NCI-H2029 (cell line): ENCODE results near the gene GPX8.

Experiments
- DNase-seq: peaks from one replicate; lab custom pipeline; 2025; lab: John Stamatoyannopoulos, UW

The GPX8 gene, protein sequence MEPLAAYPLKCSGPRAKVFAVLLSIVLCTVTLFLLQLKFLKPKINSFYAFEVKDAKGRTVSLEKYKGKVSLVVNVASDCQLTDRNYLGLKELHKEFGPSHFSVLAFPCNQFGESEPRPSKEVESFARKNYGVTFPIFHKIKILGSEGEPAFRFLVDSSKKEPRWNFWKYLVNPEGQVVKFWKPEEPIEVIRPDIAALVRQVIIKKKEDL

DNA sequence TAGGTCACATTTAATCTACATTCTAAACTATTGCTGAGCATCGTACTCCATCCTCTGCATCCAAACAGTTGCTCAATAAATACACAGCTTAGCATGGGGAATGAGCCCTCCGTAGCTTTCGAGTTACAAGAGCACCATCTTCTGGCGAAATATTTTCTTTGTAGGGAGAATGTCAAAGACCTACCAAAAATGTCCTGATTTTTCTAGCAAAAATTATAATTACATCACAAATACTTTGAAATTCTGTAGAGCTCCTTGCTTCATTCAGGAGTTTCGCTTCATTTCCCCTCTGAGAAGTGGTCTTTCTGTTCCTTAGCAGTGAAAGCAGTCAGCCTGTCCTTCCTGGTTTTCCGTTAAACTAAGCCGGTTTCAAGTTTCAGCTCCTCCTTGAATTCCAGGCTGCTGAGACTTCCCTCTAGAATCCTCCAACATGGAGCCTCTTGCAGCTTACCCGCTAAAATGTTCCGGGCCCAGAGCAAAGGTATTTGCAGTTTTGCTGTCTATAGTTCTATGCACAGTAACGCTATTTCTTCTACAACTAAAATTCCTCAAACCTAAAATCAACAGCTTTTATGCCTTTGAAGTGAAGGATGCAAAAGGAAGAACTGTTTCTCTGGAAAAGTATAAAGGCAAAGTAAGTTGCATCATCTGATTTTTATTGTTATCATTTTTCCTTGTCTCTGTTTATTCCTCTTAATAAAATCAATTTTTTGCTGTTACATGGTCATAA lies at the start of gene GPX8:
GPX8 (plus strand) TSS at position 409 of the 730 bp plus-strand sequence; CDS start at position 431, 22 bp downstream.
- peak; percentile 43 for DNase-seq

DNA sequence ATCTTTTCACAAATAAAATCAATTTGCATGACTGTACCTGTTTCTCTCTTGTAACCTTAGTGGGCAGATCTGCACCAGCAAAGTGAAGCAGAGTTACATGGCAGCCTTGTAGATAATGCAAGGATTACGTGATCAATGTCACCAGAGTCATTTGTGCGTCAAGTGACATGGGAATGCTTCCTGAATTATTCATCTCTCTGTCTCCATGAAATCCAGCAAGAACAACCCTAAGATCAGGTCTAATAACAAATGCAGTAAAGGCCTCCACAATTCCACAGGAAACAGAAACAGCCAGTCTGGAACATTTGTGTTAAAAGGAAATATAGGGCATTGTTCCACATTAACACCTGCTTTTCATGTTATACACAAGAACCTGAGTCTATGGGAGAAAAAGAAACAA lies 49.8 kb upstream of the GPX8 start:
- no peak for DNase-seq

DNA sequence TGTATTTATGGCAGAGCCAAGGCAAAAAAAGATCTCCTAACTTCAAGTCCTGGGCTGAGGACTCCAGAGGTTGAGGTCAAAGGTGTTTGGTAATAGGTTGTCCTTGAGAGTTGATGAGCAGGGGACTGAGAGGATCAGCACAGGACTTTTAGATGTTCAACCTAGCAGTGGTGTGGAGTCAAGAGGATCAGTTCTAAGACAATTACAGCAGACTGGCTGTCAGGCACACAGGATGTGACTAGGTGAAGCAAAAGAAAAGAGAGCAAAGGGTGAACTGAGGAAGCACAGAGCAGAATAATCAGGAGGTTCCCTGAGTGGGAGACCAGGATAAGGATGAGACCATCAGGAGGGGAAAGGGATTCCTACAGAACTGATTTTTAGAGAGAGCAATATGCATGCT lies 46.6 kb upstream of the GPX8 start:
- no peak for DNase-seq

DNA sequence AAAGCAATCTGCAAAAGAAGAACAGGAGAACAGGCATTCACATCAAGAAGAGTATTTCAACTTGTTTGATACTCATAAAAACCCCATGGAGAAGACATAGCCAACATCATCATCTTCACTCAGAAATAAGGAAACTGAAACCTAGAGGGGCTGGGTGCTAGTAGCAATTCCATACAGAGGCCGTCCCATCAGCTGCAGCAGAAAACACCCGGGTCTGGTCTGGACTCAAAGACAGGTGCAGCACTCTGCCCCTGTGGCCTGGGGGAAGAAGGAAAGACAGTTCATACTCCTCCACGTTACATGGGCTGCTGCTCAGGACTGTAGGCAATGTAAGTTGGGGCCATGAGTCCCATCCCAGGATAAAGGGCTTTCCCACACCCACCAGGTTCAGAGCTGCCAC lies 45.9 kb upstream of the GPX8 start:
- no peak for DNase-seq

DNA sequence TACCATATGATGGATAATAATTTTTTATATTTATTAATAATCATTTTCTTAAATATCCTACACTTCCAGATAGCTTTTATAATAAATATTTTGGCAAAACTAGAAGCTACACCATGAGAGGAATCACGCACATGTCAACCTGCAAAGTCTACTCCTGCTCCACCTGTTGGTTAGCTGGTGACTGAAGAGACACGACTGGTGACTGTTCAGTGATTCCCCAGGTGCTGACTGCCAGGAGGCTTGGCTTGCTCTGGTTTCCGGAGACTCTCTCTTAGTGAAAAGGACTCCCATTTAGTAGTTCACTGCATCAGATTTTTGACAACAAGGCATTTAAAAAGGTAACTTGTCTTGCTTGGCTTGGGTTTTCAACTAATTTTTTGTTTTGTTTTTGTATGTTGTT lies 36.6 kb upstream of the GPX8 start:
- DNase-seq = no peak

DNA sequence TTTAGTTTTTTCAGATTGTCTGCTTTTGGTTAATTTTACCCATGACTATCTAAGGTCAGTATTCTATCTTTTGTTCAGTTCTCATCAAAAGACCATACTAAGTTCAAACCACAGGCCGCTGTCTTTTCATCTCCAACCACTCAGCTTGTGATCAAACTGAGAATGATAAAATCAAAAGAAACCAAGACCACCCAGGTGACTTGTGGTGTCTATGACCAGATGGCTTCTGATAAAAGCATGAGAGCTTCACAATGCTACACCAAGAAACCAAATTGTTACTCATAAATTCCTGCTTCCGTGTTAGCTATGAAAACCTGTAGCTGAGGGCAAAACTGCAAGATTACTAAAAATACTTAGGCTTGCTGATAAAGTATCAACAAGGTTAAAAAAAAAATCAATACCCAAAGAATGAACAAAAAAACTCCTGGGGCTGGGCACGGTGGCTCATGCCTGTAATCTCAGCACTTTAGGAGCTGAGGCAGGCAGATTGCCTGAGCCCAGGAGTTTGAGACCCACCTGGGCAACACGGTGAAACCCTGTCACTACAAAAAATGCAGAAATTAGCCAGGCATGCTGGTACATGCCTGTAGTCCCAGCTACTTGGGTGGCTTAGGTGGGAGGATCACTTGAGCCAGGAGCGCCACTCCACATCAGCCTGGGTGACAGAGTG lies 25.8 kb upstream of the GPX8 start:
- no peak for DNase-seq

DNA sequence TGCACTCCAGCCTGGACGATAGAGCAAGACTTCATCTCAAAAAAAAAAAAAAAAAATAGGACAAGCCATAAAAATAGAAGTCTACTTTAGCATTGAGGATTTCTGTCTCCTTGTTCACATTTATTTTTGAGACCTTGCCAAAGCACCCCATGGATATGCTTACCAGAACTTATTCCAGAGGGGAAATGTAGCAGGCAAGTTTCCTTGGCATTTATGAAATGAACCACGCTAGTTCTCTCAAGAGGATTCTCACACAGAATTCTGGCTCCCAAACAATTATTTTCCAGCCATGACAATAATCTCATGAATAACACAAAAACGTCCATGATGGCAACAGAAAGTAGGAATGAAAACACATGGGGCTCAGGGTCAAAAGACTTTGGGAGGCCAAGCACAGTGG lies 23.4 kb upstream of the GPX8 start:
- no peak for DNase-seq

DNA sequence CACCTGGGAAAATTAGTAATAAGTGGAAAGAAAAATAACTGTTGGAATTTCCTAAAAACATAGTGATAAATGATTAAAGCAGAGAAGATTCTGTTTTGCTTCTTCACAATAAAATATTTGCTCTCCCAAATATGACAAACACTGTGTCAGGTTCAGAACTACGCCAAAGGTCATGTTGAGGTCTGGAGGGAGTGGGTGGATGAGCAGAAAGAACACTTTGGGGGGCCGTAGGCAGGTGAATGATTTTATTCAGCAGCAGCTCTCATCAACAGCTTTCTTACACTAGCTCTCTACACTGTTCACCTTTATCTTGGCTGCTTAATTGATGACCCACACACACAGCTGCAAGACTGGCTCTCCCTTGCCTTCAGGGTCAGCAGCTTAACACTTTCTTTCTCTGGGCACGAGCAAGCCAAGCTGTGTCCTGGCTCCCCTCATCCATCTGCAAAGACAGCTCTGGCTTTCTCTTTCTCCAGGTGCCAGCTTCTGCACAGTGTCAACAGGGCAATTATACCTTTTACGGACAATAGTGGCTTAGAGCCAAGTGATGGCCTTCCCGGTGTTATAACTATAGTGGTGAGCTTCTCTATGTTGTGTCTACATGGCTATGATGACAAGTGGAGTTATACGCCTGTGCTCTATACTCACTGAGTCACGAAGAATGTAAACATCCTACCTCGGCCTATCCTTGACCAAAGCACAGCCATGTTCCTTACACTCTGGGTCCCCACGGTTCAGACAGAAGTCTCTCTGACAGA lies 18.9 kb upstream of the GPX8 start:
- DNase-seq = no peak

DNA sequence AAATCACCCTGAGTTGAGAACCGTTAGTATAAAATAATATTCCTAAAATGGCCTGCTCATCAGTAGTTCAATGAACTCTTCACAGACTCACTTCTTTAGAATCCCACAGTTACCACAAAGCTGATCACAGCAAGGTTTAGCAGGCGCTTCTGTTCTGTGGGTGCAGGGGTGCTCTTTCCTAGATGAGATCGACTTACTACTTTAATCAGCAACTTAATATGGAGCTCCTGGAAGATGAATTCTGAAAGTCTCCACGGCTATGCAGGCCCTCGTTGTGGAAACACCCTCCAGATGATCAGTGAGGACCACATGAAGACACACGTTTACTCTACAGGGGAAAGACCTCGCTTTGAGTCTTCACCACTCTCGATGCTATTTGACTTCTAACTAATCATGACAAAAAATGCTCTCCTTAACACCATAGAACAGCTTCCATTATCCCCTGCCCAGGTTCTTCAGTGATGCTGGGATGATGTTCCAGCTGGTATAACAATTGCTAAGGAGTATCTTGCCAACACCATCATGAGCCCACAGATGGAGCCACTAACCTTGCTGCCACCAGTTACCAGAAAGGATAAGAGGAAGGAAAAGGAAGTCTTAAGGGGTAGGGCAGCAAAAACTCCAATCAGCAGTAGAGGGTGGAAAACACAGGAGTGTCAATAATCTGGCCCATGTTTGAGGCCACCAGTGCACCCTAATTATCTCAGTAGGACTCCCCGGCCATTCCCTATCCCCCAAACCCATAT lies 17.9 kb upstream of the GPX8 start:
- DNase-seq = no peak

DNA sequence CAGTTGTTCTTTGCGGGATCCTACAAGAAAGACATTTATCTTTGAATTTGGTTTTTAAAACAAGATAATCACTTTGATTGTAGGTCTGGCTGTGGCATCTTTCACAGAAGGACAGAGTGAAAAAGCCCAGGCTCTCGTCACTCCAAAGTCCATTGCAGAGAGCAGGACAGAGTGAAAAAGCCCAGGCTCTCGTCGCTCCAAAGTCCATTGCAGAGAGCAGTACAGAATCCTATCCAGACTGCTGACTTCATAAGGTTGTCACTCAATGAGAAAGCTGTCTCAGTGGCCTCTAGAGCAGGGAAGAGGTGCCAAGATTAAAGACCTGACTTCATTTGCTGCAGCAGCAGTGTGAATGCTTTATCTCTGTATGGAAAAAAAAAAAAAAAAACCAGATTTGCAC lies 16.3 kb upstream of the GPX8 start:
- DNase-seq = no peak

DNA sequence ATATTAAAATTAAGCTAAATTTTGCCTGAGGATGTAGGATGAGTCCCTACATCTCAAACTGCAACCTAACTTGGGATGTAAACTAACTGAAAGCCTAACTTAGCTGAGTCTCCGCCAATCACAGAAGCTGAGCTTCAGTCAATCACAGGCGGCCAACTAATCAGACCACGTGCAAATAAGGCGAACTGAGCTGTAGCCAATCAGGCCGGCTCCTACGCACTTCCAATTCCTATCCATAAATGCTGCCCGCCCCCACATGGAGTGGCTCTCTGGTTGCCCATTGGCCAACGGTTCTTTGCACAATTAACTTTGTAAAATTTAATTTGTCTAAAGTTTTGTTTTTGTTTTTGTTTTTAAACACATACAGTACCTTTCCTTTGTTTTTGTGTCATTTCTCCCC lies 13.9 kb upstream of the GPX8 start:
- DNase-seq = no peak

DNA sequence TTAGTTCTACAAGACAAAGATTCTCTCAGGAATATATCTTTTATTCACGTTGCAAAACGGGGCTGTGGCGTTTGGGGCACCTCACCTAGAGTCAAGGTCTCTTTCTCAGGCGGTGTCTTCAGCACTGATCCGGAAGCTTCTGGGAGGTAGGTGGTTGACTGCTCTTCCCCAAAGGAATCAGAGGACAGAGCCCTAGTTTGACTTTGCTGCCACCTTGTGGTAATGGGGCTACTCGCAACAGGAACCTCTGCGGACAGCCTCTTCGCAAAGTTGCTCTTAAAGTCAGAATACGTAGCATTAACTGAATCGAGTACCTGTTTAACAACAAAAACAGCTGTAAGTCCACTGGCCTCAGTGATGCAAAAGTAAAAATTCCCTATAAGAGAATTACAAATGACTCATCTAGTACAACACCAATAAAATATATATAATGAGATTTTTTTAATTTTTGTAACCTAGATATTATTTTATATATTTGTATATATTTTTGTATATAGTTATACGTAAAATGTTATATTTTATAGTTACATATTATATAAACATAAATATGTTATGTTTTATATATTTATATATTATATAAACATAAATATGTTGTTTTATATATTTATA lies 13.3 kb upstream of the GPX8 start:
- peak; percentile 80 for DNase-seq

DNA sequence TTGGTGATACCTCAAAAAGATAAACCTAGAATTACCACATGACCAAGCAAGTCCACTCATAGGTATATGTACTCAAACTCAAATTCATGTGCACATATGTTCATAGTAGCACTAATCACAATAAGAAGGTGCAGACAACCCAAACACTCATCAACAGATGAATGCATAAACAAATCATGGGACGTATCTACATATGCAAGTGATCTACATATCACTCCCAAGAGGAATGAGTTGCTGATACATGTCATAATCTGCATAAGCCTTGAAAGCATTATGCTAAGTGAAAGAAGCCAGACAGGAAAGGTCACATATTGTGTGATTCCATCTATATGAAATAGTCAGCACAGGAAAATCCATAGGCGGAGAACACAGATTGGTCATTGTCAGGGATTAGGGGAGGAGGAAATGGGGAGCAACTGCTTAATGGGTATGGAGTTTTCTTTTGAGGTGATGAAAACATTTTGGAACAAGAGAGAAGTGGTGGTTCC lies 10.6 kb upstream of the GPX8 start:
- no peak for DNase-seq

DNA sequence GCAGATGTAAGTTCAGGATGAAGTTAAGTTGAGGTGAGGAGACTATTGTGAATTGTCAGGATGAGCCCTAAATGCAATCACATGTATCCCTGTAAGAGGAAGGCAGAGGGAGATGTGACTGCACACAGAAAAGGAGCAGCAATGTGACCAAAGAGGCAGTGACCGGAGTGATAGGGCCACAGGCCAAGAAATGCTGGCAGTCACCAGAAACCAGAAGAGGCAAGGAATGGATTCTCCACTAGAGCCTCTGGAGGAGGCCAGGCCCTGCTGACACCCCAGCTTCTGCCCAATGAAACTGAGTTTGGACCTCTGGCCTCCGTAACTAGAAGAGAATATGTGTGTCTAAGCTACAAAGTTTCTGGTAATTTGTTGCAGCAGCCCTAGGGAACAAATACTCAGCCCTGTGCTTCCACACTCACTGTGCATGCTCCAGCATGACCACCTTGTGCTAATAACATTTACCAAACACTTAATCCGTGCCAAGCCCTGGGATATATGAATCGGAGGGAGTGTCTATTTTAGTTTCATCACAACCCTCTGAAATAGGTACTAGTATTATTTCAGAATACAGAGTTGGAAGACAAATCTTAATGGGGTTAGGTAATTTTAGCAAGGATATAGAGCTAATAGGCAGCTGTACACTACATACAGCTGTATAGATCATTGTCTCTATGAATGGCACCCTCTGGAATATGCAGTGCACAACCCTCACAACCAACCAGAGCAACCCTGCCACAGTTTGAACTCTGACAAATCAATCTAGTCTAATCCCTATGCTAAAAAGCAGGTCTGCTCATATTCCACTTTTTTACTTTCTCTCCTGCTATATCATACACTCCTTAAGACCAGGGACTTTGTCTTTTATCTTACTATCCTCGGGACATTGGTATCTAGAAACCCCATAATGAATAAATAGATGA lies 7.8 kb upstream of the GPX8 start:
- no peak for DNase-seq

DNA sequence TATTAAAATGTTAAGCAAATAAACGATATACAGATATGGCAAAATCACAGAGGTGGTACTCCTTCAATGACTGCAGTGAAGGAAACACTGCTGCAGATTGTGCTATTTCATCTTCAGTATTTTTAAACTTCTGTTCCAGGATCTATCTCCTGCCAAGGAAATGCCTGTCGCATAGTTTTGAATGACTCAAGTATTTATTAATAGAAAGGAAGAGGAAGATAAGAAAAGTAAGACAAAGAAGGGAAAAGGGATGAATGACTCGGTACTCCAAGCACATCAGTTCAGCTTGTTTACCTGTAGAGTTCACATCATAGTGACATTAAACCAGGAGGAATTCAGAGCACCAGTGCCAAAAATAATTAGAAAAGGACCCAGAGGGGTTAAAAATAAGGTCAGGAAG lies 5.1 kb upstream of the GPX8 start:
- no peak for DNase-seq

DNA sequence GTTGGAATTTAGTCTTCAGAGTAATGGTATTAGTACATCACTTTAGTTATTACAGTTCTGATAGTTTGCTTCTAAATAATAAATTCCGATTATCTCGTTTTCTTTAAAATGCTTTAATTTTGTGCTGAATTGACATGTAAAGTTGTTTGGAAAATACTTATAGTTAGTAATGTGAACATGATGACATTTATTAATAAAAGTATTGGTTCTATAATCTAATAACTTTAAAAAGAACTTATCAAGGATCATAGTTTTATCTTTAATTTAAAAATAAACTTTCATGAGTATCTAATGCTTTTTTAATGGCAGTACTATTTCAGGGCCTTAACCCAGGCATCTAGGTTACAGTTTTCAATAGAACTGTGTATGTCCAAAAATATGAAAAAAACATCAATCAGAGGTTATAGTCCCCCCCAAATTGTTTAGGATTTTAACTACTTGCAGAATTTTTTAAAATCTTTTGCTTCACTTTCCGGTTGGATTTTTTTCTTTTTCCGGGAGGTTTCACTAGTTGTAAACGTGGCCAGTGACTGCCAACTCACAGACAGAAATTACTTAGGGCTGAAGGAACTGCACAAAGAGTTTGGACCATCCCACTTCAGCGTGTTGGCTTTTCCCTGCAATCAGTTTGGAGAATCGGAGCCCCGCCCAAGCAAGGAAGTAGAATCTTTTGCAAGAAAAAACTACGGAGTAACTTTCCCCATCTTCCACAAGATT lies 680 bp downstream of the GPX8 start:
- no peak for DNase-seq

DNA sequence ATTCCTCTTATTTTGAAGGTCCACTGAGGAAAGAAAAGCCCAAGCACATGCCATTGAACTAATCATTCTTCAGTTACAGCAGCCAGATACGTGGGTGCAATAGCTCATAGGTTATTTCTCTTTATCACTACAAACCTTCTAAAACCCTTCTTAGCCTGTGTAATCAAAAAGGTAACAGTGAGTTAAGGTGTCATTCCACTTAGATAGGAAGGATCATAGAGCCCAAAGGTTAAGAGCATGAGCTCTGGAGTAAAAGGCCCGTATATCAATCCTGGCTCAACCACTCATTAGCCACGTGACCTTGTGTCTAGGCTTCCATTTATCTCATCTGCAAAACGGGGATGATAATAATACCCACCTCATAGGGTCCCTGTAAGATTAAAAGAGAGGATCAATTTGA lies 2.7 kb downstream of the GPX8 start:
- no peak for DNase-seq

DNA sequence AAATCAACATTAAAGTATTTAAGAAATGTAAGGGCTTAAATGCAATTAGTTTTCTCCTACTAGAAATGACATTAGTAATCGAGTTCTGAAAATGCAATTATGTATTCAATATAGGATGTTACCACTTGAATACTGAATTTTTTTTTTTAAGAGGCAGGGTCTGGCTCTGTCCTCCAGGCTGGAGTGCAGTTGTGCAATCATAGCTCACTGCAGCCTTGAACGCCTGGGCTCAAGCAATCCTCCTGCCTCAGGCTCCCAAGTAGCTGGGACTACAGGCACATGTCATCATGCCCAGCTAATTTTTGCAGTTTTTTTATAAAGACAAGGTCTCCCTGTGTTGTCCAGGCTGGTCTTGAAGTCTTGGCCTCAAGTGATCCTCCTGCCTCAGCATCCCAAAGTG lies 11.5 kb downstream of the GPX8 start:
- DNase-seq = no peak

DNA sequence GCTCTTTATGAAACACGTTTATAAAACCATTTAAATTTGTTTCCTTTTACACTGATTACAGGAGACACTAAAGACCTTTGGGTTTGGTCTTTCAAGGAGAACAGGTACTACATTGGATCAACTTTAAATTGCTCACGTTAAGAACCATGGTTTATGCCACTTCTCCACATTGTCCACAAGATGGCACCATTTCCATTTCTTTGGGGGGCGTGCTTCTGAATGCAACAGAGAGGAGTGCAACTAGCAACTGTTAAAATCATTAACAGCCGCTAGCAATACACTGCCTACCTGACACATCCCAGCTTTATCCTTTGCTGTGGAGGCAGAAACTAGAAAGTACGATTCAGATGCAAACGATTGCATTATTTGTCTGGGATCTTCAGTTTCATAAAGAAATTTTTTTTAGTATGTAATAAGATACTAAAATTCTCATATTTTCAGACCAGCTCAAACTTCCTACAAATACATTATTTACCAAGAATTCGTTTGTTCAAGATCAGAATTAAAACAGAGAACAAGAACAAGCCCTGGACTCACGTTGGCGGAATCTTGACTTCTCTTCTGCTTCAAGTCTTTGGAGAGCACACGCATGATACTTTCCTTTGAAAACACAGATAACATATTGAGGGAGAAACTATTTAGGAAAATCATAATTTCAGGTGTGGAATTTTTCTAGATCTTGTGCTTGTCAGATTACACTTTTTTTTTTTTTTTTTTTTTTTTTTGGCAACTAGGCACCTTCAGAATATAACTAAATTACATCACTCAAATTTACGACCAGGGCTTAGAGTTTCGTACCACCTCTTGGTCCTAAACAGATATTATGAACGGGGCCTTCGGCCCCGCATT lies 12.3 kb downstream of the GPX8 start:
- DNase-seq = peak; percentile 80
